HCT116 (cell line): ENCODE data around the gene TMPRSS11A. TPM values are rescaled to one million over a fixed set of nuclear protein-coding genes. Genes with fewer than 3 reads are reported as not detected.
A peak's percentile ranks its signal among the peaks of the same experiment; 100 is the strongest.

Source experiments
- ATAC-seq: fragments of 200-7000 bp; cut with Tn5 transposase; 2 replicates; pipeline ENCODE4 v1.9.1; 2020; ENCODE audit warnings: mild to moderate bottlenecking, moderate library complexity
- BruUV-seq: library from RNA; stranded (reverse); fragments of 400-500 nt; replicated peaks from 2 replicates; lab custom pipeline; 2021; lab: Mats Ljungman, UMichigan
- CTCF ChIA-PET: fragments of 300-600 bp; sonication (Branson Sonifier 250); formaldehyde crosslinking; loops from one replicate; lab custom pipeline; 2021; ENCODE audit warnings: antibody characterized with exemption; lab: Charles Lee
- POLR2A ChIA-PET: fragments of 300-600, 350-600 bp; sonication (Branson Sonifier 250); formaldehyde crosslinking; loops from one replicate; lab custom pipeline; 2021; ENCODE audit warnings: antibody characterized with exemption; lab: Charles Lee
- RAD21 ChIA-PET, 2 experiments: fragments of 300-600 bp; sonication (Branson Sonifier 250); formaldehyde crosslinking; loops; one replicate each; lab custom pipeline; 2023; ENCODE audit warnings: low total read pairs in 2 of 2; ENCODE audit not compliant: uncharacterized antibody in 2 of 2, unreplicated experiment in 2 of 2, low non-redundant PET in 1 of 2; lab: Charles Lee
- DNase-seq: peaks from one replicate; pipeline ENCODE4 v3.0.0-alpha.2; 2010; ENCODE audit warnings: low read depth, low spot score
- H2AFZ ChIP-seq: fragments of 200-600 bp; shearing (Covaris generic), sonication (generic); 2 replicates; pipeline ENCODE4 v1.6.1; 2017; ENCODE audit warnings: low read depth, mixed run types, mixed read lengths, antibody characterized with exemption, low read length; ENCODE audit not compliant: poor library complexity, severe bottlenecking
- H3K27ac ChIP-seq: 2 replicates; pipeline ENCODE4 v1.5.1; 2012; ENCODE audit warnings: low read depth, low read length
- H3K27me3 ChIP-seq: fragments of 200-600 bp; sonication (generic); 2 replicates; pipeline ENCODE4 v1.6.1; 2016; ENCODE audit warnings: mixed run types, low read length, mixed read lengths; ENCODE audit not compliant: insufficient read depth
- H3K36me3 ChIP-seq, 2 experiments: fragments of 200-500 bp in 1 of 2; fragments of 200-600 bp in 1 of 2; sonication (Bioruptor generic) in 1 of 2; sonication (generic) in 1 of 2; 2 replicates each; pipeline versions ENCODE4 v1.5.1 to v1.6.1; 2014 to 2016; ENCODE audit warnings: low read length in 2 of 2, inconsistent platforms in 1 of 2, mixed read lengths in 1 of 2, mixed run types in 1 of 2; ENCODE audit not compliant: insufficient read depth in 2 of 2, control insufficient read depth in 1 of 2
- H3K4me1 ChIP-seq, 2 experiments: fragments of 200-600 bp in 1 of 2; sonication (generic) in 1 of 2; 2 replicates each; pipeline versions ENCODE4 v1.5.1 to v1.6.1; 2012 to 2017; ENCODE audit warnings: low read length in 2 of 2, inconsistent platforms in 1 of 2, mild to moderate bottlenecking in 1 of 2, mixed read lengths in 1 of 2, mixed run types in 1 of 2, moderate library complexity in 1 of 2; ENCODE audit not compliant: insufficient read depth in 2 of 2, control insufficient read depth in 1 of 2
- H3K4me2 ChIP-seq: fragments of 200-600 bp; sonication (generic); 2 replicates; pipeline ENCODE4 v1.6.1; 2017; ENCODE audit warnings: mixed run types, low read length, mixed read lengths
- H3K4me3 ChIP-seq, 2 experiments: fragments of 200-600 bp in 1 of 2; sonication (generic) in 1 of 2; replicated peaks in 1 of 2; 2 replicates each; pipeline ENCODE4 v1.5.1; 2011 to 2016; ENCODE audit warnings: low read length in 2 of 2, control low read depth in 1 of 2, low read depth in 1 of 2, mild to moderate bottlenecking in 1 of 2, mixed read lengths in 1 of 2, mixed run types in 1 of 2
- H3K79me2 ChIP-seq: fragments of 200-600 bp; sonication (generic); 2 replicates; pipeline ENCODE4 v1.6.1; 2017; ENCODE audit warnings: mild to moderate bottlenecking, mixed run types, low read length, moderate library complexity, mixed read lengths; ENCODE audit not compliant: insufficient read depth
- H3K9ac ChIP-seq: fragments of 200-600 bp; sonication (generic); 2 replicates; pipeline ENCODE4 v1.6.1; 2016; ENCODE audit warnings: low read length, mixed read lengths
- H3K9me2 ChIP-seq: fragments of 200-600 bp; sonication (generic), shearing (Covaris generic); 2 replicates; pipeline ENCODE4 v1.6.1; 2017; ENCODE audit warnings: mixed run types, mild to moderate bottlenecking, moderate library complexity; ENCODE audit not compliant: insufficient read depth
- H3K9me3 ChIP-seq, 2 experiments: fragments of 200-500 bp in 1 of 2; fragments of 200-600 bp in 1 of 2; sonication (Bioruptor generic) in 1 of 2; sonication (generic) in 1 of 2; 2 replicates each; pipeline ENCODE4 v1.6.1; 2014 to 2017; ENCODE audit warnings: low read length in 2 of 2, mixed read lengths in 2 of 2, inconsistent platforms in 1 of 2, low read depth in 1 of 2, mild to moderate bottlenecking in 1 of 2, mixed run types in 1 of 2, moderate library complexity in 1 of 2; ENCODE audit not compliant: control insufficient read depth in 1 of 2, insufficient read depth in 1 of 2
- H4K20me1 ChIP-seq: fragments of 200-600 bp; sonication (generic), shearing (Covaris generic); 2 replicates; pipeline ENCODE4 v1.6.1; 2017; ENCODE audit warnings: mixed run types, mild to moderate bottlenecking, moderate library complexity; ENCODE audit not compliant: insufficient read depth
- CTCF ChIP-seq, 3 experiments: fragments of 200-600 bp in 1 of 3; sonication (generic) in 1 of 3; IDR thresholded peaks in 2 of 3; conservative IDR thresholded peaks in 1 of 3; 2 replicates each; pipeline ENCODE4 v1.5.1; 2012 to 2017; ENCODE audit warnings: low read depth in 2 of 3, low read length in 2 of 3, antibody characterized with exemption in 1 of 3, borderline replicate concordance in 1 of 3, control low read depth in 1 of 3, mild to moderate bottlenecking in 1 of 3, mixed read lengths in 1 of 3, mixed run types in 1 of 3, moderate library complexity in 1 of 3; ENCODE audit not compliant: insufficient read depth in 1 of 3
- FOSL1 ChIP-seq: IDR thresholded peaks from 2 replicates; pipeline ENCODE4 v1.6.1; 2012; ENCODE audit warnings: low read depth
- POLR2A ChIP-seq: IDR thresholded peaks from 2 replicates; pipeline ENCODE4 v1.7.0; 2011; ENCODE audit warnings: borderline replicate concordance; ENCODE audit not compliant: insufficient read depth, insufficient read length; ENCODE audit errors: extremely low read depth
- REST ChIP-seq: IDR thresholded peaks from 2 replicates; pipeline ENCODE4 v1.6.1; 2012; ENCODE audit warnings: low read depth
- SP1 ChIP-seq: IDR thresholded peaks from 2 replicates; pipeline ENCODE4 v1.6.1; 2012; ENCODE audit warnings: low read depth
- YY1 ChIP-seq: IDR thresholded peaks from 2 replicates; pipeline ENCODE4 v1.6.1; 2011; ENCODE audit warnings: low read length, low read depth, moderate library complexity, mild to moderate bottlenecking; ENCODE audit not compliant: insufficient replicate concordance; ENCODE audit errors: extremely low read depth
- ZBTB33 ChIP-seq: IDR thresholded peaks from 2 replicates; pipeline ENCODE4 v1.6.1; 2011; ENCODE audit warnings: mild to moderate bottlenecking, low read length, moderate library complexity; ENCODE audit not compliant: insufficient replicate concordance; ENCODE audit errors: extremely low read depth
- ZFX ChIP-seq: fragments of 450-650 bp; IDR thresholded peaks from 2 replicates; pipeline ENCODE4 v1.6.1; 2017
- intact Hi-C: fragments of 100-400 bp; cut with micrococcal nuclease; formaldehyde crosslinking; loops from 2 replicates; pipeline ENCODE4 v1.10.0; 2022
- total RNA-seq: library from RNA; stranded (reverse); gene quantifications from one replicate; pipeline ENCODE4 v1.2.1, GENCODE V29; 2021; ENCODE audit not compliant: unreplicated experiment

Gene TMPRSS11A
- total RNA-seq, 1 experiment from 2014 or later = not detected

GRCh38 chr4:67928546-67928945 lies 34.7 kb downstream of the TMPRSS11A start:
- peak overlapping the region; percentile 40; the same call in 1 of the 2 replicates for H3K4me2 ChIP-seq
- no peaks in the 10 kb centered on the region for H3K9me3 ChIP-seq
- H3K27ac ChIP-seq = no peak overlapping the region
- no peaks in the 10 kb centered on the region for H3K9me2 ChIP-seq
- H3K9ac ChIP-seq = no peak overlapping the region
- no peaks in the 10 kb centered on the region for H4K20me1 ChIP-seq
- ATAC-seq (no peak), DNase-seq (peak; percentile 7)
- RAD21 ChIA-PET = no interaction called here
- no peaks in the 10 kb centered on the region for H3K36me3 ChIP-seq
- no peak overlapping the region for H3K4me3 ChIP-seq
- no peak for TF ChIP-seq SP1
- TF ChIP-seq FOSL1 = peak; percentile 32; the same call in 1 of the 2 replicates
- H3K79me2 ChIP-seq = no peaks in the 10 kb centered on the region
- no peaks in the 10 kb centered on the region for H3K27me3 ChIP-seq
- no TSS peak for BruUV-seq
- H2AFZ ChIP-seq = peak overlapping the region; percentile 71
- CTCF ChIA-PET = no interaction called here
- intact Hi-C loops = no loop called here
- H3K4me1 ChIP-seq = peaks cover 0 to 19% of the 10 kb centered on the region in 2 experiments; a peak in 2 of 4 replicates
- POLR2A ChIA-PET = interaction anchor here (0.6 kb wide), 1 partner anchor 50 kb away, joined by 3 read pairs; no protein-coding TSS in a partner anchor

GRCh38 chr4:67927251-67927650 lies 36.0 kb downstream of the TMPRSS11A start:
- Histone ChIP-seq H3K9me2 (no peaks in the 10 kb centered on the region), H3K79me2 (no peaks in the 10 kb centered on the region), H3K4me2 (no peak overlapping the region), H3K27me3 (no peaks in the 10 kb centered on the region), H3K4me1 (peaks cover 0 to 19% of the 10 kb centered on the region in 2 experiments; a peak in 2 of 4 replicates), H3K9me3 (no peaks in the 10 kb centered on the region), H2AFZ (no peak overlapping the region)
- CTCF ChIA-PET = no interaction called here
- intact Hi-C loops = no loop called here
- no peak for TF ChIP-seq POLR2A
- TF ChIP-seq REST = no peak
- no peak for TF ChIP-seq ZFX
- no peak for TF ChIP-seq YY1
- no peak for TF ChIP-seq ZBTB33
- TF ChIP-seq CTCF (IDR thresholded peaks at IDR 0.05 in 2 of 3, conservative IDR thresholded peaks at IDR 0.05 in 1 of 3; ENCODE audit: borderline replicate concordance in 1 of 3, insufficient read depth in 1 of 3, low read depth in 2 of 3, low read length in 2 of 3) = no peak
- TF ChIP-seq, all 23 proteins: peak for 0
- H3K4me3 ChIP-seq = no peak overlapping the region
- no peak for DNase-seq
- no peak overlapping the region for H3K9ac ChIP-seq
- POLR2A ChIA-PET = no interaction called here
- H3K27ac ChIP-seq = no peak overlapping the region
- RAD21 ChIA-PET = no interaction called here
- ATAC-seq = no peak
- H4K20me1 ChIP-seq = no peaks in the 10 kb centered on the region
- BruUV-seq = no TSS peak
- H3K36me3 ChIP-seq = no peaks in the 10 kb centered on the region
